ENCODE measurements around the gene ST3GAL5.
A peak's percentile ranks its signal among the peaks of the same experiment; 100 is the strongest.
"Not testable (repeated sequence)": the region's sequence is repeated elsewhere in the genome, so short reads cannot be mapped to it uniquely, and the experiment has no call there.

The ST3GAL5 gene

DNA sequence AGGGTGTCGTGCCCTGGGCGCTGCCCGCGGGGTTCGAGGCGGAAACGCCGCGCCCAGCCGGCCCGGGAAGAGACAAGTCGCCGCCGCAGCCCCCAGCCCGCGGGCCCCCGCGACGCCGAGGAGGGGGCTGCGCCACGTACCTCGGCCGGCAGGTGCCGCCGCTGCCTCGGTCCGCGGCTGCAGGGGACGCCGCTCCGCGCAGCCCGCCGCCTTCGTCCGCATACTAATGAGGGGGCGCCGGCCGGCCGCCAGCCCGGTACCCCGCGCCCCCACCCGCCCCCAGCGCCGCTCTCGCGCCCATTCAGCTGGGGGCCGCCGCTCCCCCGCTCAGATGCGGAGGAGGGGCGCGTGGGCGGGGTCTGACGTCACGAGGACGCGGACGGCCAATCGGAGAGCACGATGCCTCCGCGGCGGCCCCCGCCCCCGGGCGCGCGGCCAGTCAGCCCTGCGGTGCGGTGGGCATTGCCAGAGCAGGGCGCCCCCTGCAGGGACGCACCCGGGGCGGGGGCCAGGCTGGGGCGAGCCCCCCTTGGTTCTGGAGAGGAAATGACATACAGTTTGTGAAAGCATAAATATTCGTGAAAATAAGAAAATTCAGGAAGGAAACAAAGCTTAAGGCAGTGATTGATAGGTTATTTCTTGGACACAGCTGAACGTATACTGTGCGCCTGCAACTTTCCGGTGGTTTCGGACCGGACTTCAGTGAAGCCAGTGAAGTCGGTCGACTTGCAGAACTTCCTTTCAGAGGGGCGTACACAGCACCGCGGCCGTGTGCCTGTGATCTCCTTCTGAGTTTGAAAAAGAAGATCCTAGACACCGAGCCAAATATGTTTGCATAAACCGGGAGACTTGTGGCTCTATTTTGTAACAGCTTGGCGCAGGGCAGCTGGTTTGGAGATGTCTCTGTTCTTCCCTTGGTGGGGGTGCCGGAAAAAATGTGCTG is at the start of gene ST3GAL5:
TSS of gene ST3GAL5 (minus strand) at position 307 of the 943 bp plus-strand sequence. CDS start at position 222, 85 bp downstream.
- DNase-seq (ENCODE audit: low spot score): peak; percentile 96

GRCh38 chr2:85938456-85938855 is 49.7 kb upstream of the ST3GAL5 start:
- no peak for DNase-seq (ENCODE audit: low spot score)

GRCh38 chr2:85937069-85937439 is 48.3 kb upstream of the ST3GAL5 start:
- no peak for DNase-seq (ENCODE audit: low spot score)

GRCh38 chr2:85936421-85937068 is 47.8 kb upstream of the ST3GAL5 start:
- no peak for DNase-seq (ENCODE audit: low spot score)

GRCh38 chr2:85935746-85936208 is 47.0 kb upstream of the ST3GAL5 start:
- DNase-seq (ENCODE audit: low spot score): no peak

DNA sequence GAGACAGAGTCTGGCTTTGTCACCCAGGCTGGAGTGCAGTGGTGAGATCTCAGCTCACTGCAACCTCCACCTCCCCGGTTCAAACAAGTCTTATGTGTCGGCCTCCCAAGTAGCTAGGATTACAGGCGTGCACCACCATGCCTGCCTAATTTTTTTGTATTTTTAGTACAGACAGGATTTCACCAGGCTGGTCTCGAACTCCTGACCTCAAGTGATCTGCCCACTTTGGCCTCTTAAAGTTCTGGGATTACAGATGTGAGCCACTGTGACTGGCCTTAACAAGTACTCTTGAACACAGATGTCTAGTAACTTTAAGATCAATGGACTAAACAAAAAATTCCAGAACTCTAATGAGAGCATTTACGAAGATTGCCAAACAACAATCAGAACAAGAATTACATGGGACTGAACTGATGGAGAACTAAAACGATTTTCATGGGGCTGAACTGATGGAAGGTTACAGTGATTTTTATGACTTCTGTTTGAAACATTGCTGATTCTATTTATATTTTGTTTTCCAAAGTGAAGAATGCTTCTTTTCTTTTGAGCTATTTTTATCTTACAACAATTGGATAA is 46.5 kb upstream of the ST3GAL5 start:
- no peak for DNase-seq (ENCODE audit: low spot score)

- no peak for DNase-seq (ENCODE audit: low spot score)
Observed at GRCh38 chr2:85933753-85934594, 45.2 kb upstream of the ST3GAL5 start.

- not testable (repeated sequence) for DNase-seq (ENCODE audit: low spot score)
Observed at GRCh38 chr2:85931151-85931550, 42.4 kb upstream of the ST3GAL5 start.

DNA sequence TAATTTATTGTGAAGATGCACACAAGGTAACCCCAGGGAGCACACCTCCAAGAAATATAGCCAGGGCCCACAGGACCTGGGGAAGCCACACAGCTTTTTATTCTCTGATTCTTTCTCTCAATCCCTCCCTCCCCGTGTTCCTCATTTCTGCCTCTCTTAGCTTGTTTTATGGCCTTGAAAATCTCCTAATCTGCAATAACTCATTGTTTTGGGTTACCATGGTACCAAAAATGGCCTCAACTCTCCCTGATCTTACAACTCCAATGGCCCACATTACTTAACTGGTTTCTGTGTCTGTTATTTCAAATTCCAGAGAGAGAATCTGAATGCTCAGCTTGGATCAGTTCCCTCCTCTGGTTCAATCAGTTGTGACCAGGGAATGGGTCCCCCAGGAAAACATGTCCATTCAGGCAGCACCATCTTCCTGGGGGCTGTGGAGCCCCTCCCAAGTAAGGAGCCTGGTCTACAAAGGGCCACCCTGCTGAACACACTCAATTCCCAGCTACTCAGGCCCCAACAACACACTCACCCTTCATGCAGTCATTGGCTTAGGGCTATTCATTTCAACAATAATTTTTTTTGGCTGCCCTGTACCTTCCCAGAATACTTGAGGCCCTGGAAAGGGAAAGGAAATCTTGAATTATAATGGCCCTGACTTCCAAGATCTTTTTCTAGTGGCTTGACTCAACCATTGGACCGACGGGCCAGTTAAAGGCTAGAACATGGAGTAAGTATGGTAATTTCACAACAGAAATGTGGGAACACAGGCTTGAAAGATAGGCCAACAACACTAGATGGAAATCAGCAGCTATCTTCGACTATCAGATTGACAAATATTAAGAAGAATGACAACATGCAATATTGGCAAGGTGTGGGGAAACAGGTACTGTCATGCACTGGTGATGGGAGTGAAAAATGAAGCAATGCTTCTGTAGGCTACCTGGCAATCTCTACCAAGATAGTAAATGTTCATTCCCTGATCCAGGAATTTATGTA is 41.6 kb upstream of the ST3GAL5 start:
- DNase-seq (ENCODE audit: low spot score): no peak

GRCh38 chr2:85929096-85930050 is 40.6 kb upstream of the ST3GAL5 start:
- DNase-seq (ENCODE audit: low spot score): no peak

DNA sequence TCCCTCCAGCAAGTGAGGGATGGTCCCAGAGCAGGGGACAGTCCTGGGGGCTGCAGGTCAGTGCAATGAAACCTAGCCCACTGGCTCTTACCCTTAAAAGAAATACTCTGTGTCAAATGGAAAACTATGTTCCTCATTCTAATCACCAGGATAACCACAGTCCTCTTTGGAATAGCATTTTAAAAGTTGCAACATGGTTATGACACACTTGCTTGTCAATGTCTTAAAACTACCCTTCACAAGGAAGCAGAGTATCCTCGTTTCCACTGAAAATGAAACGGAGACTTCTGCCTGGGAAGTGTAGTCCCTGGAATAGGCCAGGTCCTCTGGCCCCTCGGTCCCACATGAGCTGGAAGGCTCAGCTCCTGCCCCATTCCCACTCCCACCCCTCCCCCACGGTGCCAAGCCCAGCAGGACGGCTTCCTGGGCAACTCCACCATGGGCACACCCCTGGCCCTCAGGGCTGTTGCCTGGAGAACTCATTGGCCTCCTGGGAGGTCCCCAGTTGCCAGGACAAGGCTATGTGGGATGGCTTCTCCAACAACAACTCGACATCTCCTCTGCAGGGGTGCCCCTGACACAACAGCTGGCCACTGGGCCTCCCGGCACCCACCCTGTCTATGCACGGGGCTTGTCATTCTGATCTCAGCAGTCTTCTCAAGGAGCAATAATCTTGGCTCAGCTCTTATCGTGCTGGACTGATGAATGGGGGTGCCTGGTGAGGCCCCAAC is 38.3 kb upstream of the ST3GAL5 start:
- no peak for DNase-seq (ENCODE audit: low spot score)

- no peak for DNase-seq (ENCODE audit: low spot score)
Observed at GRCh38 chr2:85926526-85926925, 37.7 kb upstream of the ST3GAL5 start.

DNA sequence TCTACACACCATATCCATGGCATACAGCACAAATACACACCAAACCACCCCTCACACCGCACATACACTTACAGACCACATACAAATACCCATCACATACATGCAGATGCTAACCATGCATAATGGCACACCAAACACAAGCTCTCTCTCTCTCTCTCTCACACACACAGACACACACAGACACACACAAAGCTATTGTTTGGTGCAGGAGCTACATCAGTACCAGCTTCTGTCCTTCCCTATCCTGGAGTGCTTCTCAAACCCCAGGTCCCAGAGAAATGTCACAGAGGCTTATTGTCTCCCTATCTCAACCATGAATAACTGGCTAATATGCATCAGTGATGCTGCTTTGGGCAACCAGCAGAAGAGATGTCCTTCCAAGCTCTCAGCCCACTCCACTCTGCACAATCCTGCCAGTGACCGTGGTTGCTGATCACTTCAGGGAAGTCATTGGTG is 36.5 kb upstream of the ST3GAL5 start:
- peak; percentile 94 for DNase-seq (ENCODE audit: low spot score)

GRCh38 chr2:85924522-85924921 is 35.7 kb upstream of the ST3GAL5 start:
- DNase-seq (ENCODE audit: low spot score): peak; percentile 84

DNA sequence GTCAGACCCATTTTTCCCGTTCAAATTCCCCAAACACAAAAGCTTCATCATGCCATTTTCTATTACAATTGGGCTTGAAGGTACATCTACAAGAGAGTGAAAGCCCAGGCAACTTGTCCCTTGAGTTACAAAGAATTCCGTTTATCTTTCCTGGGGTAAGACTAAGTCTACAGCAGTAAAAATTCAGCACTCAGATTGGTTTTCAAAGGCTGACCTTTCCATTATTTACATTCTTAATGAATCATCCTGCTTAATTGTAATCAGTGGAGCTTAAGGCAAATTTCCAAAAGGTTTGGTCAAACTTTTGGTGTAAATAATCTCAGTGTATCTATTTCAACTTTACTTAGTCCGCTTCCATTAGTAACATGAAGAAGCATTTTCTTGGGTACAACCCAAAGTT is 33.4 kb upstream of the ST3GAL5 start:
- DNase-seq (ENCODE audit: low spot score): no peak

DNA sequence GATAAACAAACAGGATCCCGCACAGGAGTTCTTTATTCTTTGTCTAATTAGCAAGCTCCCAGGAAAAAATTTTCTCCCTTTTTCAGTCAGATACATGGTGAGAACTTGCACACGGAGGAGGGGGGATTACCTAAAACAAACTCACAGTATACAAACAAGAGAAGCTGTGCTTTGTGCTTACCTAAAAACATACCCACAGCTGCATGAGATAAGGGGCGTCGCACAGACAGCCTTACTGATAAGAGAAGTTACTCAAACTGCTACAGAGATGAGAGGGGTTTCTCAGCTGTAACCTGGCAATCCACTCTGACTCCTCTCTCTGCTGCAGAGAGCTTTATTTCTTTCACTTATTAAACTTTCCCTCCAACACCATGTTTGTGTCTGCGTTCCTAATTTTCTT is 32.9 kb upstream of the ST3GAL5 start:
- no peak for DNase-seq (ENCODE audit: low spot score)

- peak; percentile 46 for DNase-seq (ENCODE audit: low spot score)
Observed at GRCh38 chr2:85920810-85921545, 32.2 kb upstream of the ST3GAL5 start.
